HEK293 (cell line): ENCODE data around the gene APCDD1.
A peak's percentile ranks its signal among the peaks of the same experiment; 100 is the strongest.

Source experiments
- FEZF1 ChIP-seq: fragments of 450-650 bp; formaldehyde crosslinking; IDR thresholded peaks from 2 replicates; pipeline ENCODE4 v1.5.1; 2016; ENCODE audit warnings: missing biosample characterization, missing genetic modification characterization
- KLF16 ChIP-seq: fragments of 450-650 bp; formaldehyde crosslinking; IDR thresholded peaks from 2 replicates; pipeline ENCODE4 v1.5.1; 2017; ENCODE audit warnings: missing biosample characterization, missing genetic modification characterization
- MZF1 ChIP-seq: fragments of 450-650 bp; formaldehyde crosslinking; IDR thresholded peaks from 2 replicates; pipeline ENCODE4 v1.5.1; 2017; ENCODE audit warnings: missing biosample characterization, missing genetic modification characterization, borderline replicate concordance
- SALL2 ChIP-seq: fragments of 450-650 bp; formaldehyde crosslinking; IDR thresholded peaks from 2 replicates; pipeline ENCODE4 v1.5.0; 2017; ENCODE audit warnings: missing biosample characterization, mild to moderate bottlenecking, missing genetic modification characterization, borderline replicate concordance
- SCRT1 ChIP-seq: fragments of 450-650 bp; formaldehyde crosslinking; IDR thresholded peaks from 2 replicates; pipeline ENCODE4 v1.5.1; 2016; ENCODE audit warnings: missing biosample characterization, missing genetic modification characterization, borderline replicate concordance
- WT1 ChIP-seq: fragments of 450-650 bp; formaldehyde crosslinking; IDR thresholded peaks from 2 replicates; pipeline ENCODE4 v1.5.1; 2016; ENCODE audit warnings: missing biosample characterization, missing genetic modification characterization
- ZFHX2 ChIP-seq: fragments of 450-650 bp; formaldehyde crosslinking; conservative IDR thresholded peaks from 2 replicates; pipeline ENCODE4 v1.5.1; 2016; ENCODE audit warnings: missing biosample characterization, missing genetic modification characterization
- ZIC2 ChIP-seq: fragments of 450-650 bp; formaldehyde crosslinking; IDR thresholded peaks from 2 replicates; pipeline ENCODE4 v1.5.1; 2016; ENCODE audit warnings: missing biosample characterization, missing genetic modification characterization
- ZNF132 ChIP-seq: fragments of 450-650 bp; formaldehyde crosslinking; IDR thresholded peaks from 2 replicates; pipeline ENCODE4 v1.5.1; 2017; ENCODE audit warnings: missing biosample characterization, missing genetic modification characterization, borderline replicate concordance
- ZNF157 ChIP-seq: fragments of 450-650 bp; formaldehyde crosslinking; IDR thresholded peaks from 2 replicates; pipeline ENCODE4 v1.5.1; 2016; ENCODE audit warnings: missing biosample characterization, missing genetic modification characterization
- ZNF202 ChIP-seq: fragments of 450-650 bp; formaldehyde crosslinking; IDR thresholded peaks from 2 replicates; pipeline ENCODE4 v1.5.1; 2016; ENCODE audit warnings: missing biosample characterization, missing genetic modification characterization, borderline replicate concordance
- ZNF274 ChIP-seq, 2 experiments: fragments of 200-500 bp in 1 of 2; fragments of 450-650 bp in 1 of 2; sonication (Bioruptor generic) in 1 of 2; formaldehyde crosslinking in 1 of 2; IDR thresholded peaks; 2 replicates each; pipeline versions ENCODE4 v1.5.1 to v1.6.1; 2014 to 2016; ENCODE audit warnings: borderline replicate concordance in 1 of 2, inconsistent platforms in 1 of 2, low read length in 1 of 2, missing biosample characterization in 1 of 2, missing genetic modification characterization in 1 of 2
- ZNF341 ChIP-seq: fragments of 450-650 bp; formaldehyde crosslinking; IDR thresholded peaks from 2 replicates; pipeline ENCODE4; 2016; ENCODE audit warnings: low read depth, missing biosample characterization, missing genetic modification characterization
- ZNF350 ChIP-seq: fragments of 450-650 bp; formaldehyde crosslinking; IDR thresholded peaks from 2 replicates; pipeline ENCODE4 v1.5.0; 2017; ENCODE audit warnings: missing biosample characterization, mild to moderate bottlenecking, missing genetic modification characterization
- ZNF354C ChIP-seq: fragments of 450-650 bp; formaldehyde crosslinking; IDR thresholded peaks from 2 replicates; pipeline ENCODE4 v1.5.1; 2016; ENCODE audit warnings: missing biosample characterization, missing genetic modification characterization, low read depth, borderline replicate concordance
- ZNF473 ChIP-seq: fragments of 450-650 bp; formaldehyde crosslinking; IDR thresholded peaks from 2 replicates; pipeline ENCODE4 v1.5.1; 2017; ENCODE audit warnings: missing biosample characterization, missing genetic modification characterization
- ZNF48 ChIP-seq: fragments of 450-650 bp; formaldehyde crosslinking; IDR thresholded peaks from 2 replicates; pipeline ENCODE4 v1.5.1; 2016; ENCODE audit warnings: missing biosample characterization, missing genetic modification characterization
- ZNF530 ChIP-seq: fragments of 450-650 bp; formaldehyde crosslinking; IDR thresholded peaks from 2 replicates; pipeline ENCODE4 v1.5.1; 2016; ENCODE audit warnings: low read depth, missing biosample characterization, missing genetic modification characterization
- ZNF544 ChIP-seq: fragments of 450-650 bp; formaldehyde crosslinking; IDR thresholded peaks from 2 replicates; pipeline ENCODE4 v1.5.0; 2017; ENCODE audit warnings: missing biosample characterization, missing genetic modification characterization
- ZNF571 ChIP-seq: fragments of 450-650 bp; formaldehyde crosslinking; IDR thresholded peaks from 2 replicates; pipeline ENCODE4 v1.5.0; 2017; ENCODE audit warnings: missing biosample characterization, missing genetic modification characterization
- ZNF585B ChIP-seq: fragments of 450-650 bp; formaldehyde crosslinking; IDR thresholded peaks from 2 replicates; pipeline ENCODE4 v1.5.1; 2016; ENCODE audit warnings: missing biosample characterization, missing genetic modification characterization
- ZNF701 ChIP-seq: fragments of 450-650 bp; formaldehyde crosslinking; IDR thresholded peaks from 2 replicates; pipeline ENCODE4 v1.5.1; 2016; ENCODE audit warnings: missing biosample characterization, missing genetic modification characterization
- ZNF768 ChIP-seq: fragments of 450-650 bp; formaldehyde crosslinking; IDR thresholded peaks from 2 replicates; pipeline ENCODE4 v1.5.1; 2018; ENCODE audit warnings: missing biosample characterization, mild to moderate bottlenecking, missing genetic modification characterization
- ZNF830 ChIP-seq: fragments of 450-650 bp; IDR thresholded peaks from 2 replicates; pipeline ENCODE4 v1.5.0; 2018; ENCODE audit warnings: missing biosample characterization, missing genetic modification characterization, low read depth, mild to moderate bottlenecking, moderate library complexity
- ZSCAN30 ChIP-seq: fragments of 450-650 bp; IDR thresholded peaks from 2 replicates; pipeline ENCODE4 v1.5.1; 2018; ENCODE audit warnings: missing biosample characterization, mild to moderate bottlenecking, missing genetic modification characterization, moderate library complexity
- TF ChIP-seq, protein P1 (sequence below): sonication (generic); formaldehyde crosslinking; IDR thresholded peaks from 2 replicates; pipeline ENCODE4 v1.8.1; 2022; ENCODE audit warnings: mild to moderate bottlenecking, moderate library complexity, missing genetic modification reagents
- TF ChIP-seq, protein P2 (sequence below): fragments of 450-650 bp; formaldehyde crosslinking; IDR thresholded peaks from 2 replicates; pipeline ENCODE4 v1.5.1; 2016; ENCODE audit warnings: missing biosample characterization, missing genetic modification characterization
- TF ChIP-seq, protein P3 (sequence below): fragments of 450-650 bp; formaldehyde crosslinking; IDR thresholded peaks from 2 replicates; pipeline ENCODE4 v1.5.1; 2016; ENCODE audit warnings: missing biosample characterization, missing genetic modification characterization
- TF ChIP-seq, protein P4 (sequence below): fragments of 450-650 bp; formaldehyde crosslinking; IDR thresholded peaks from 2 replicates; pipeline ENCODE4 v1.5.1; 2016; ENCODE audit warnings: missing biosample characterization, missing genetic modification characterization
- TF ChIP-seq, protein P5 (sequence below): fragments of 450-650 bp; formaldehyde crosslinking; IDR thresholded peaks from 2 replicates; pipeline ENCODE4 v1.5.1; 2016; ENCODE audit warnings: missing biosample characterization, missing genetic modification characterization
- TF ChIP-seq, protein P6 (sequence below): fragments of 450-650 bp; formaldehyde crosslinking; IDR thresholded peaks from 2 replicates; pipeline ENCODE4 v1.5.1; 2016; ENCODE audit warnings: missing biosample characterization, missing genetic modification characterization, borderline replicate concordance

The APCDD1 gene

DNA sequence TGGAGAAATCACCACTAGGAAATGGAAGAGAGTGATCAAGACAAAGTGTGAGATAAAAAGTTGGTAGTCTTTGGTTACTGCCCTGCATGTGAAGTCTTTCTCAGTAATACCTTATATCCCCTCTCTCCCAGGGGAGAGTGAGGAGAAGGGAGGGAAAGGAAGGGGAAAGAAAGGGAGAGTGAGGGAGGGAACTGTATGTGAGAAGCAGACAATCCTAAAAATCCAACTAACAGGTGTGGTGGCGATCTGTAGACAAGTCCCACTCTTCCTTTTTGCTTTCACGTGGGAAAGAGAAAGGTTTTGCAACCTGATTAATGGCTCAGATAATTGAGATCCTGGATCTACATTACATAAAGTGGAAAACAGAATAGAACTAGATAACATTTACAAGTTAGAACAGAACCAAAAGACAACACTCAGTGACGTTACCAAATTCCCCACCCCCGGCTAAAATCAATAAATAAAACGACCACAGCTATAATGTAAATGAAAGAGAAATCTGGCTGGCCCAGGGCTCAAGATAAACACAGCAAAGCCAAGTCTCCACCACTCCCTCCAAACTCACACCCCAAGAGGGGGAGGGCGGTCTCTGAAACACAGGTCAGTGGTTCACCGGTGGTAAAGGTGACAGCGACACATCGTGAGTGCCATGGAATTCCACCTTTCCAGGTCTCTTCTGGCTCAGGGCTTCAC lies 10.0 kb upstream of the APCDD1 start (continued):
- TF ChIP-seq ZNF530: no peak
- TF ChIP-seq ZNF473: no peak
- no peak for TF ChIP-seq ZNF571 (tag by site-specific recombination)
- TF ChIP-seq ZNF350 (tag by site-specific recombination): no peak
- TF ChIP-seq KLF16 (tag by site-specific recombination): no peak
- peak; percentile 28; the same call in 1 of the 2 replicates for TF ChIP-seq ZFHX2 (tag by site-specific recombination)
- no peak for TF ChIP-seq ZIC2 (tag by site-specific recombination)
- TF ChIP-seq ZNF768 (tag by site-specific recombination): no peak
- TF ChIP-seq ZNF48 (tag by site-specific recombination): no peak
- TF ChIP-seq ZNF202: no peak
- TF ChIP-seq ZNF544 (tag by site-specific recombination): no peak
- TF ChIP-seq SCRT1 (tag by site-specific recombination): peak; percentile 62
- TF ChIP-seq, protein P1, sequence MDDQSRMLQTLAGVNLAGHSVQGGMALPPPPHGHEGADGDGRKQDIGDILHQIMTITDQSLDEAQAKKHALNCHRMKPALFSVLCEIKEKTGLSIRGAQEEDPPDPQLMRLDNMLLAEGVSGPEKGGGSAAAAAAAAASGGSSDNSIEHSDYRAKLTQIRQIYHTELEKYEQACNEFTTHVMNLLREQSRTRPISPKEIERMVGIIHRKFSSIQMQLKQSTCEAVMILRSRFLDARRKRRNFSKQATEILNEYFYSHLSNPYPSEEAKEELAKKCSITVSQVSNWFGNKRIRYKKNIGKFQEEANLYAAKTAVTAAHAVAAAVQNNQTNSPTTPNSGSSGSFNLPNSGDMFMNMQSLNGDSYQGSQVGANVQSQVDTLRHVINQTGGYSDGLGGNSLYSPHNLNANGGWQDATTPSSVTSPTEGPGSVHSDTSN (CRISPR knock-in tag): no peak
- peak; percentile 89 for TF ChIP-seq FEZF1
- TF ChIP-seq, protein P2, sequence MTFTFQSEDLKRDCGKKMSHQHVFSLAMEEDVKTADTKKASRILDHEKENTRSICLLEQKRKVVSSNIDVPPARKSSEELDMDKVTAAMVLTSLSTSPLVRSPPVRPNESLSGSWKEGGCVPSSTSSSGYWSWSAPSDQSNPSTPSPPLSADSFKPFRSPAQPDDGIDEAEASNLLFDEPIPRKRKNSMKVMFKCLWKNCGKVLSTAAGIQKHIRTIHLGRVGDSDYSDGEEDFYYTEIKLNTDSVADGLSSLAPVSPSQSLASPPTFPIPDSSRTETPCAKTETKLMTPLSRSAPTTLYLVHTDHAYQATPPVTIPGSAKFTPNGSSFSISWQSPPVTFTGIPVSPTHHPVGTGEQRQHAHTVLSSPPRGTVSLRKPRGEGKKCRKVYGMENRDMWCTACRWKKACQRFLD (tag by site-specific recombination): no peak
- no peak for TF ChIP-seq ZNF132
- no peak for TF ChIP-seq ZNF157
- TF ChIP-seq ZNF585B (tag by site-specific recombination): no peak
- TF ChIP-seq, protein P3, sequence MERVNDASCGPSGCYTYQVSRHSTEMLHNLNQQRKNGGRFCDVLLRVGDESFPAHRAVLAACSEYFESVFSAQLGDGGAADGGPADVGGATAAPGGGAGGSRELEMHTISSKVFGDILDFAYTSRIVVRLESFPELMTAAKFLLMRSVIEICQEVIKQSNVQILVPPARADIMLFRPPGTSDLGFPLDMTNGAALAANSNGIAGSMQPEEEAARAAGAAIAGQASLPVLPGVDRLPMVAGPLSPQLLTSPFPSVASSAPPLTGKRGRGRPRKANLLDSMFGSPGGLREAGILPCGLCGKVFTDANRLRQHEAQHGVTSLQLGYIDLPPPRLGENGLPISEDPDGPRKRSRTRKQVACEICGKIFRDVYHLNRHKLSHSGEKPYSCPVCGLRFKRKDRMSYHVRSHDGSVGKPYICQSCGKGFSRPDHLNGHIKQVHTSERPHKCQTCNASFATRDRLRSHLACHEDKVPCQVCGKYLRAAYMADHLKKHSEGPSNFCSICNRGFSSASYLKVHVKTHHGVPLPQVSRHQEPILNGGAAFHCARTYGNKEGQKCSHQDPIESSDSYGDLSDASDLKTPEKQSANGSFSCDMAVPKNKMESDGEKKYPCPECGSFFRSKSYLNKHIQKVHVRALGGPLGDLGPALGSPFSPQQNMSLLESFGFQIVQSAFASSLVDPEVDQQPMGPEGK: no peak
- no peak for TF ChIP-seq SALL2 (tag by site-specific recombination)
- peak; percentile 69 for TF ChIP-seq ZNF341 (tag by site-specific recombination)
- no peak for TF ChIP-seq ZNF830 (tag by site-specific recombination)
- TF ChIP-seq WT1: peak; percentile 69; the same call in 1 of the 2 replicates
- peak; percentile 45; the same call in 1 of the 2 replicates for TF ChIP-seq ZSCAN30 (tag by site-specific recombination)
- TF ChIP-seq, protein P4, sequence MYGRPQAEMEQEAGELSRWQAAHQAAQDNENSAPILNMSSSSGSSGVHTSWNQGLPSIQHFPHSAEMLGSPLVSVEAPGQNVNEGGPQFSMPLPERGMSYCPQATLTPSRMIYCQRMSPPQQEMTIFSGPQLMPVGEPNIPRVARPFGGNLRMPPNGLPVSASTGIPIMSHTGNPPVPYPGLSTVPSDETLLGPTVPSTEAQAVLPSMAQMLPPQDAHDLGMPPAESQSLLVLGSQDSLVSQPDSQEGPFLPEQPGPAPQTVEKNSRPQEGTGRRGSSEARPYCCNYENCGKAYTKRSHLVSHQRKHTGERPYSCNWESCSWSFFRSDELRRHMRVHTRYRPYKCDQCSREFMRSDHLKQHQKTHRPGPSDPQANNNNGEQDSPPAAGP (tag by site-specific recombination): peak; percentile 38; the same call in 1 of the 2 replicates
- TF ChIP-seq, protein P5, sequence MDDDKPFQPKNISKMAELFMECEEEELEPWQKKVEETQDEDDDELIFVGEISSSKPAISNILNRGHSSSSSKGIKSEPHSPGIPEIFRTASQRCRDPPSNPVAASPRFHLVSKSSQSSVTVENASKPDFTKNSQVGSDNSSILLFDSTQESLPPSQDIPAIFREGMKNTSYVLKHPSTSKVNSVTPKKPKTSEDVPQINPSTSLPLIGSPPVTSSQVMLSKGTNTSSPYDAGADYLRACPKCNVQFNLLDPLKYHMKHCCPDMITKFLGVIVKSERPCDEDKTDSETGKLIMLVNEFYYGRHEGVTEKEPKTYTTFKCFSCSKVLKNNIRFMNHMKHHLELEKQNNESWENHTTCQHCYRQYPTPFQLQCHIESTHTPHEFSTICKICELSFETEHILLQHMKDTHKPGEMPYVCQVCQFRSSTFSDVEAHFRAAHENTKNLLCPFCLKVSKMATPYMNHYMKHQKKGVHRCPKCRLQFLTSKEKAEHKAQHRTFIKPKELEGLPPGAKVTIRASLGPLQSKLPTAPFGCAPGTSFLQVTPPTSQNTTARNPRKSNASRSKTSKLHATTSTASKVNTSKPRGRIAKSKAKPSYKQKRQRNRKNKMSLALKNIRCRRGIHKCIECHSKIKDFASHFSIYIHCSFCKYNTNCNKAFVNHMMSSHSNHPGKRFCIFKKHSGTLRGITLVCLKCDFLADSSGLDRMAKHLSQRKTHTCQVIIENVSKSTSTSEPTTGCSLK: no peak
- TF ChIP-seq MZF1 (tag by site-specific recombination): no peak
- TF ChIP-seq, protein P6, sequence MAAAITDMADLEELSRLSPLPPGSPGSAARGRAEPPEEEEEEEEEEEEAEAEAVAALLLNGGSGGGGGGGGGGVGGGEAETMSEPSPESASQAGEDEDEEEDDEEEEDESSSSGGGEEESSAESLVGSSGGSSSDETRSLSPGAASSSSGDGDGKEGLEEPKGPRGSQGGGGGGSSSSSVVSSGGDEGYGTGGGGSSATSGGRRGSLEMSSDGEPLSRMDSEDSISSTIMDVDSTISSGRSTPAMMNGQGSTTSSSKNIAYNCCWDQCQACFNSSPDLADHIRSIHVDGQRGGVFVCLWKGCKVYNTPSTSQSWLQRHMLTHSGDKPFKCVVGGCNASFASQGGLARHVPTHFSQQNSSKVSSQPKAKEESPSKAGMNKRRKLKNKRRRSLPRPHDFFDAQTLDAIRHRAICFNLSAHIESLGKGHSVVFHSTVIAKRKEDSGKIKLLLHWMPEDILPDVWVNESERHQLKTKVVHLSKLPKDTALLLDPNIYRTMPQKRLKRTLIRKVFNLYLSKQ (tag by site-specific recombination): no peak
- TF ChIP-seq ZNF354C (tag by site-specific recombination): no peak
- no peak for TF ChIP-seq ZNF701 (tag by site-specific recombination)
- no peak for TF ChIP-seq ZNF274 (IDR thresholded peaks at IDR 0.05; ENCODE audit: low read length)
- TF ChIP-seq ZNF274 (tag by site-specific recombination; IDR thresholded peaks at IDR 0.05; ENCODE audit: borderline replicate concordance): no peak
